GM20431 (cell line): ENCODE measurements around the gene ARHGEF17.
"Not testable (repeated sequence)": the region's sequence is repeated elsewhere in the genome, so short reads cannot be mapped to it uniquely, and the experiment has no call there.

Source experiments
- in situ Hi-C: fragments of 300-500 bp; cut with MseI, MboI; formaldehyde crosslinking; loops from one replicate; pipeline ENCODE4 v1.15.0; 2020; ENCODE audit warnings: low sequenced_read_pairs; ENCODE audit not compliant: unreplicated experiment

The ARHGEF17 gene

GRCh38 chr11:73272680-73273038 is 35.4 kb upstream of the ARHGEF17 start:
- in situ Hi-C loops, result no loop called here

GRCh38 chr11:73273222-73273895 is 34.7 kb upstream of the ARHGEF17 start:
- in situ Hi-C loops, result no loop called here

GRCh38 chr11:73274191-73274590 is 33.9 kb upstream of the ARHGEF17 start:
- in situ Hi-C loops, result not testable (repeated sequence)

- in situ Hi-C loops, result no loop called here
Measured at GRCh38 chr11:73274722-73275380, 33.2 kb upstream of the ARHGEF17 start.

- in situ Hi-C loops, result no loop called here
Measured at GRCh38 chr11:73275381-73275750, 32.7 kb upstream of the ARHGEF17 start.

- in situ Hi-C loops, result no loop called here
Measured at GRCh38 chr11:73277467-73277866, 30.6 kb upstream of the ARHGEF17 start.

- in situ Hi-C loops, result no loop called here
Measured at GRCh38 chr11:73280626-73281025, 27.4 kb upstream of the ARHGEF17 start.

GRCh38 chr11:73281201-73281741 is 26.8 kb upstream of the ARHGEF17 start:
- in situ Hi-C loops, result no loop called here

- in situ Hi-C loops, result no loop called here
Measured at GRCh38 chr11:73281796-73282660, 26.0 kb upstream of the ARHGEF17 start.

GRCh38 chr11:73283276-73284000 is 24.6 kb upstream of the ARHGEF17 start:
- in situ Hi-C loops, result no loop called here

- in situ Hi-C loops, result no loop called here
Measured at GRCh38 chr11:73284106-73284505, 24.0 kb upstream of the ARHGEF17 start.

GRCh38 chr11:73285721-73286120 is 22.4 kb upstream of the ARHGEF17 start:
- in situ Hi-C loops, result no loop called here

GRCh38 chr11:73286240-73286810 is 21.8 kb upstream of the ARHGEF17 start:
- in situ Hi-C loops, result no loop called here

GRCh38 chr11:73287400-73288101 is 20.5 kb upstream of the ARHGEF17 start:
- in situ Hi-C loops, result no loop called here

- in situ Hi-C loops, result no loop called here
Measured at GRCh38 chr11:73288192-73288872, 19.7 kb upstream of the ARHGEF17 start.

GRCh38 chr11:73288873-73289707 is 19.0 kb upstream of the ARHGEF17 start:
- in situ Hi-C loops, result no loop called here

- in situ Hi-C loops, result loop anchor here (10.0 kb wide), 1 partner anchor 54 kb away; no protein-coding TSS in a partner anchor
Measured at GRCh38 chr11:73290536-73290935, 17.5 kb upstream of the ARHGEF17 start.

GRCh38 chr11:73291196-73291595 is 16.9 kb upstream of the ARHGEF17 start:
- in situ Hi-C loops, result loop anchor here (10.0 kb wide), 1 partner anchor 54 kb away; no protein-coding TSS in a partner anchor
